Testis (tissue), 2 donors: ENCODE measurements around the gene SP5.

ENCODE experiments used
- CTCF ChIP-seq, 3 experiments: fragments of 450-650 bp in 2 of 3; fragments of 200-600 bp in 1 of 3; sonication (generic) in 1 of 3; IDR thresholded peaks; one replicate each; pipeline ENCODE4 v1.5.1; 2016 to 2019; ENCODE audit warnings: antibody characterized with exemption in 3 of 3, mild to moderate bottlenecking in 2 of 3, moderate library complexity in 1 of 3
- POLR2A ChIP-seq: fragments of 450-650 bp; IDR thresholded peaks from one replicate; pipeline ENCODE4 v1.6.1; 2017; ENCODE audit warnings: antibody characterized with exemption, mild to moderate bottlenecking, moderate library complexity

GRCh38 chr2:170703776-170704476 lies 11.2 kb upstream of the SP5 start:
- TF ChIP-seq POLR2A (no peak), CTCF (IDR thresholded peaks at IDR 0.05) (no peak)
